ENCODE measurements around the gene RBM38. TPM values are rescaled to one million over a fixed set of nuclear protein-coding genes. Genes with fewer than 3 reads are reported as not detected.

Gene RBM38
- total and polyA plus RNA-seq, 9 of the 15 experiments (the other 6 are each of a cell fraction or from before 2014, with no cell fraction given), result 0.28 to 82.4 (median 33.2) TPM

GRCh38 chr20:57375652-57376230 is 15.5 kb upstream of the RBM38 start:
- no peaks in the 10 kb centered on the region for H3K9me3 ChIP-seq (replicated peaks; ENCODE audit: control insufficient read depth, insufficient read depth, low read depth, low read length)
- ChIA-PET CTCF (ENCODE audit: low intra/inter-chr PET ratio) (no interaction called here), POLR2A (interaction anchor here (0.6 to 2.8 kb wide), 6 partner anchors 9 to 126 kb away, joined by 3 to 16 read pairs (median 3); no protein-coding TSS in a partner anchor)
- H3K9me1 ChIP-seq (ENCODE audit: control insufficient read depth, insufficient read depth, low read length), result no peaks in the 10 kb centered on the region
- DNase-seq (ENCODE audit: extremely low read depth in 1 of 4, low spot score in 3 of 4) (no peak), FAIRE-seq (no peak), ATAC-seq (no peak)
- no peak overlapping the region for H2AFZ ChIP-seq (ENCODE audit: low read depth, low read length)
- H3K4me1 ChIP-seq (replicated peaks in 1 of 2; ENCODE audit: control insufficient read depth in 2 of 2, insufficient read depth in 2 of 2, low read length in 2 of 2), result peaks cover 0 to 3% of the 10 kb centered on the region in 2 experiments; a peak in 2 of 5 replicates
- no TSS peak for BruUV-seq (replicated peaks)
- peaks cover 88% of the 10 kb centered on the region for H3K36me3 ChIP-seq (ENCODE audit: control insufficient read depth, insufficient read depth, low read length)
- no peak overlapping the region for H3K9ac ChIP-seq (ENCODE audit: insufficient read depth in 1 of 2, low read depth in 2 of 2, low read length in 2 of 2)
- intact Hi-C loops (cut with micrococcal nuclease), result no loop called here
- 95% methylated on average over 9 of the region's 10 CpGs for WGBS (ENCODE audit: insufficient coverage, low coverage, missing lambda C conversion rate)
- TF ChIP-seq ZBTB11 (CRISPR knock-in tag; IDR thresholded peaks at IDR 0.05) (0 out of 6 replicates have a peak, but pooled peaks of 1 of the 3 experiments have one; percentile 14), SUPT5H (IDR thresholded peaks at IDR 0.05) (no peak)
- no peak overlapping the region for H3K4me3 ChIP-seq
- no peaks in the 10 kb centered on the region for H3K27me3 ChIP-seq (ENCODE audit: control insufficient read depth in 2 of 2, insufficient read depth in 2 of 2, low read length in 2 of 2)
- in situ Hi-C loops (cut with MboI), result loop anchor here (25.0 kb wide), 1 partner anchor 837 kb away; no protein-coding TSS in a partner anchor
- H3K4me2 ChIP-seq (ENCODE audit: insufficient read depth, low read length), result no peak overlapping the region
- no peaks in the 10 kb centered on the region; the same call in 2 of the 3 replicates for H3K79me2 ChIP-seq (ENCODE audit: control insufficient read depth, insufficient read depth, low read length)
- H4K20me1 ChIP-seq (replicated peaks; ENCODE audit: control insufficient read depth, insufficient read depth, low read length), result peaks cover 9% of the 10 kb centered on the region; the same call in 1 of the 2 replicates
- no peak overlapping the region for H3K27ac ChIP-seq (ENCODE audit: extremely low read depth, low read depth, low read length)
